Measurements from ENCODE around the gene BRSK1. TPM values are rescaled to one million over a fixed set of nuclear protein-coding genes. Genes with fewer than 3 reads are reported as not detected.

Gene BRSK1
- total and polyA plus RNA-seq, 2 of the 13 experiments (the other 11 are each of a cell fraction or from before 2014, with no cell fraction given), result 0.18 to 1.2 TPM

DNA sequence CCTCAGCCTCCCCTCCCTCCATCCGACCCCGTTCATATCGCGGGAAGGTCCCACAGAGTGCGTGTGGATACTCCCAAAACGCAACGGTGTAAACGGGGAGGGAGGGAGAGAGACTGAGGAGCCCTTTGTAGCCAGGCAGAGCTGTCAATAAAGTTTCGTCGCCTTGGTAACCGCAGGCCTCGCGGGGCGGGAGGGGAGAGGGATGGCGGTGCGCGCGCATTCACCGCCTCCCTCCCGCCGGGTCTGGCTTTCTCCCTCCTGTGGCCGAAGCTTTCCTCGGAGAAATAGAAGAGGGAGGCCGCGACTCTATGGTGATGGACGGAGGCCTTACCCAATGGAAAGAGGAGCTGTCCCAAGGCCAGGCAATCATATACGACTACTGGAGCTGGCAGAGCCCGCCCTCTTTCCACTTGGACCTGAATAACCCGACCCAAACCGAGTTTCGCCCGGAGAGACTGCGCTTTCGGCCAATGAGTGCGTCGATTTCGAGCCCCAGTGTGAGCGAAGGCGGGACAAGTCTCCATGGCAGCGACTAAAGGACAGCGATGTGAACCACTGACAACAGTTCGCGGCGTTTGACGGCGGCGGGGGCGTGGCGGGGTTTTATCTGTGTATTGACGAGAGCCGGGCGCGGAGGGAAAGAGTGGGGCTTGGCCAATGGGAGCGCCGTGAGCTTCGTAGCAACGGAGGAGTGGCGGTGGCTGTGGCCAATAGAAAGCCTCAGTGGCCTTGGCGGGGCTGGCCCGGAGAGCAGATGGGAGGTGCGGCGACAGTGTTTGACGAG is 55.5 kb downstream of the BRSK1 start, which contains the start of gene KMT5C (continued):
- TF ChIP-seq, protein P1, sequence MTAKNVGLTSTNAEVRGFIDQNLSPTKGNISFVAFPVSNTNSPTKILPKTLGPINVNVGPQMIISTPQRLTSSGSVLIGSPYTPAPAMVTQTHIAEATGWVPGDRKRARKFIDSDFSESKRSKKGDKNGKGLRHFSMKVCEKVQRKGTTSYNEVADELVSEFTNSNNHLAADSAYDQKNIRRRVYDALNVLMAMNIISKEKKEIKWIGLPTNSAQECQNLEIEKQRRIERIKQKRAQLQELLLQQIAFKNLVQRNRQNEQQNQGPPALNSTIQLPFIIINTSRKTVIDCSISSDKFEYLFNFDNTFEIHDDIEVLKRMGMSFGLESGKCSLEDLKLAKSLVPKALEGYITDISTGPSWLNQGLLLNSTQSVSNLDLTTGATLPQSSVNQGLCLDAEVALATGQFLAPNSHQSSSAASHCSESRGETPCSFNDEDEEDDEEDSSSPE (CRISPR knock-in tag; IDR thresholded peaks at IDR 0.05), result peak; percentile 84
- TF ChIP-seq SP5 (CRISPR knock-in tag; IDR thresholded peaks at IDR 0.05; ENCODE audit: borderline replicate concordance, low read depth) (peak; percentile 57; the same call in 1 of the 2 replicates), ZNF235 (CRISPR knock-in tag; IDR thresholded peaks at IDR 0.05; ENCODE audit: borderline replicate concordance) (no peak), KLF16 (CRISPR knock-in tag; IDR thresholded peaks at IDR 0.05) (0 out of 4 replicates have a peak, but pooled peaks of 1 of the 2 experiments have one; percentile 32), ZNF501 (CRISPR knock-in tag; IDR thresholded peaks at IDR 0.05) (peak; percentile 6; the same call in 1 of the 2 replicates), IKZF1 (IDR thresholded peaks at IDR 0.05) (no peak), CBX5 (CRISPR knock-in tag; IDR thresholded peaks at IDR 0.05; ENCODE audit: borderline replicate concordance) (no peak), CREM (IDR thresholded peaks at IDR 0.05) (peak; percentile 93), CREM (CRISPR knock-in tag; IDR thresholded peaks at IDR 0.05) (peak; percentile 48; the same call in 1 of the 2 replicates), TSC22D2 (CRISPR knock-in tag; IDR thresholded peaks at IDR 0.05; ENCODE audit: borderline replicate concordance) (no peak), SP1 (IDR thresholded peaks at IDR 0.05) (no peak; the same call in 1 of the 2 replicates), SP1 (CRISPR knock-in tag; IDR thresholded peaks at IDR 0.05) (peak; percentile 92), THAP11 (CRISPR knock-in tag; IDR thresholded peaks at IDR 0.05) (peak; percentile 63), ERF (CRISPR knock-in tag; IDR thresholded peaks at IDR 0.05) (no peak; the same call in 1 of the 2 replicates), SALL1 (CRISPR knock-in tag; IDR thresholded peaks at IDR 0.05) (peak; percentile 26)
- TF ChIP-seq, protein P2, sequence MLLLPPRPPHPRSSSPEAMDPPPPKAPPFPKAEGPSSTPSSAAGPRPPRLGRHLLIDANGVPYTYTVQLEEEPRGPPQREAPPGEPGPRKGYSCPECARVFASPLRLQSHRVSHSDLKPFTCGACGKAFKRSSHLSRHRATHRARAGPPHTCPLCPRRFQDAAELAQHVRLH (CRISPR knock-in tag; IDR thresholded peaks at IDR 0.05; ENCODE audit: borderline replicate concordance, low read depth), result peak; percentile 26; the same call in 1 of the 2 replicates
- TF ChIP-seq, protein P3, sequence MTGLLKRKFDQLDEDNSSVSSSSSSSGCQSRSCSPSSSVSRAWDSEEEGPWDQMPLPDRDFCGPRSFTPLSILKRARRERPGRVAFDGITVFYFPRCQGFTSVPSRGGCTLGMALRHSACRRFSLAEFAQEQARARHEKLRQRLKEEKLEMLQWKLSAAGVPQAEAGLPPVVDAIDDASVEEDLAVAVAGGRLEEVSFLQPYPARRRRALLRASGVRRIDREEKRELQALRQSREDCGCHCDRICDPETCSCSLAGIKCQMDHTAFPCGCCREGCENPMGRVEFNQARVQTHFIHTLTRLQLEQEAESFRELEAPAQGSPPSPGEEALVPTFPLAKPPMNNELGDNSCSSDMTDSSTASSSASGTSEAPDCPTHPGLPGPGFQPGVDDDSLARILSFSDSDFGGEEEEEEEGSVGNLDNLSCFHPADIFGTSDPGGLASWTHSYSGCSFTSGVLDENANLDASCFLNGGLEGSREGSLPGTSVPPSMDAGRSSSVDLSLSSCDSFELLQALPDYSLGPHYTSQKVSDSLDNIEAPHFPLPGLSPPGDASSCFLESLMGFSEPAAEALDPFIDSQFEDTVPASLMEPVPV (CRISPR knock-in tag; IDR thresholded peaks at IDR 0.05), result 0 out of 2 replicates have a peak, but pooled peaks have one; percentile 31
- TF ChIP-seq, protein P4, sequence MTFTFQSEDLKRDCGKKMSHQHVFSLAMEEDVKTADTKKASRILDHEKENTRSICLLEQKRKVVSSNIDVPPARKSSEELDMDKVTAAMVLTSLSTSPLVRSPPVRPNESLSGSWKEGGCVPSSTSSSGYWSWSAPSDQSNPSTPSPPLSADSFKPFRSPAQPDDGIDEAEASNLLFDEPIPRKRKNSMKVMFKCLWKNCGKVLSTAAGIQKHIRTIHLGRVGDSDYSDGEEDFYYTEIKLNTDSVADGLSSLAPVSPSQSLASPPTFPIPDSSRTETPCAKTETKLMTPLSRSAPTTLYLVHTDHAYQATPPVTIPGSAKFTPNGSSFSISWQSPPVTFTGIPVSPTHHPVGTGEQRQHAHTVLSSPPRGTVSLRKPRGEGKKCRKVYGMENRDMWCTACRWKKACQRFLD (CRISPR knock-in tag; IDR thresholded peaks at IDR 0.05; ENCODE audit: borderline replicate concordance), result no peak
- TF ChIP-seq, protein P5, sequence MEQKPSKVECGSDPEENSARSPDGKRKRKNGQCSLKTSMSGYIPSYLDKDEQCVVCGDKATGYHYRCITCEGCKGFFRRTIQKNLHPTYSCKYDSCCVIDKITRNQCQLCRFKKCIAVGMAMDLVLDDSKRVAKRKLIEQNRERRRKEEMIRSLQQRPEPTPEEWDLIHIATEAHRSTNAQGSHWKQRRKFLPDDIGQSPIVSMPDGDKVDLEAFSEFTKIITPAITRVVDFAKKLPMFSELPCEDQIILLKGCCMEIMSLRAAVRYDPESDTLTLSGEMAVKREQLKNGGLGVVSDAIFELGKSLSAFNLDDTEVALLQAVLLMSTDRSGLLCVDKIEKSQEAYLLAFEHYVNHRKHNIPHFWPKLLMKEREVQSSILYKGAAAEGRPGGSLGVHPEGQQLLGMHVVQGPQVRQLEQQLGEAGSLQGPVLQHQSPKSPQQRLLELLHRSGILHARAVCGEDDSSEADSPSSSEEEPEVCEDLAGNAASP (CRISPR knock-in tag; IDR thresholded peaks at IDR 0.05; ENCODE audit: borderline replicate concordance), result peak; percentile 47; the same call in 1 of the 2 replicates
